Pulmonary artery endothelial cell (primary cell): ENCODE results near the gene BIRC3. TPM values are rescaled to one million over a fixed set of nuclear protein-coding genes. Genes with fewer than 3 reads are reported as not detected.

Experiments
- DNase-seq: peaks from one replicate; pipeline ENCODE4 v3.0.0-alpha.2; 2011; ENCODE audit warnings: low read depth, low spot score
- total RNA-seq: library from RNA; depleted of rRNA; stranded (reverse); fragments of >200 nt; gene quantifications from 2 replicates; pipeline ENCODE4 v1.2.3, GENCODE V29; 2014

BIRC3 gene
- 3.5 and 12.0 TPM in 2 replicates for total RNA-seq

DNA sequence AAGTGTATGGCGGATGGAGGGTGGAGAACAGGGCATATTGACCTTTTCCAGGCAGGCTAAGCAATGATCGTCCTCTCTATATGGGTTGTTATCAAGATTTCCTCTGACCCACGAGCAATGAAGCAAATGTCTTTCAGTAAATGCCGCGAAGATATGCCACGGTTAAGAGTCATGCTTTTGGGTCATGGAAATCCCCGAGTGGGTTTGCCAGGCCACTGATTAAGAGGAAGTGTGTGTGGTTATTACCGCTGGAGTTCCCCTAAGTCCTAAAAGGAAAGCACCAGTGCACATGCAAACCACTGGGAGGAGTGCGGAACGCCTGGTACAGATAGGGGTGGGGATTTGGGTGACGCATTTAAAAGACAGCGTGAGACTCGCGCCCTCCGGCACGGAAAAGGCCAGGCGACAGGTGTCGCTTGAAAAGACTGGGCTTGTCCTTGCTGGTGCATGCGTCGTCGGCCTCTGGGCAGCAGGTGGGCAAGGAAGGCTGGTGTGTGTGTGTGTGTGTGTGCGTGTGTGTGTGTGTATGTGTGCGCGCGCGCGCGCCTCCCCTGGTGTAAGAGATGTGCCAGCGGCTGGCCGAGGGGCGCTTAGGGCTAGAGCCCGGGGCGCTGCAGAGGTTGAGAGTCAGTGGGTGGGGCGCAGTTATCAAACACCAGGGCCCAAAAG is at the start of gene BIRC3:
Gene BIRC3, plus strand, starts transcription at position 386 of the 669 bp plus-strand sequence. CDS start 7,026 bp downstream, outside the sequence.
- DNase-seq: peak; percentile 72

DNA sequence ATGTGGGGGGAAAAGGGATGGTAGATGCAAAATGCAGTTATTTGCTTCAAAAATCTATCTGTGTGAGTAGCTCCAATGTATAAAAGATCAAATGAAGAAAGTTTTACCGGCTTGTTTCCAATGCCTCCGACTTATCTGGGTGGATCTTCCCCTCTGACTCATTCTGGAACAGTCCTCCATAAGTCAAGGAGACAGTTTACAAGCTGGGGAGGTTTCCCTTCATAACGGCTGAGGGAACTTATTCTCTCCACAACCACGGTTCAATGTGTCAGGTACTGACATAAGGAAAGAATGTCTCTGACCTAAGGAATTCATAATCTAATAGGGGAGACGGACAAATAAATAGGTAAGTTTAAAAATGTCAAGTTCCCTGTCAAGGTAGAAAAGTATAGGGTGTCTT is 49.7 kb upstream of the BIRC3 start:
- DNase-seq: no peak

DNA sequence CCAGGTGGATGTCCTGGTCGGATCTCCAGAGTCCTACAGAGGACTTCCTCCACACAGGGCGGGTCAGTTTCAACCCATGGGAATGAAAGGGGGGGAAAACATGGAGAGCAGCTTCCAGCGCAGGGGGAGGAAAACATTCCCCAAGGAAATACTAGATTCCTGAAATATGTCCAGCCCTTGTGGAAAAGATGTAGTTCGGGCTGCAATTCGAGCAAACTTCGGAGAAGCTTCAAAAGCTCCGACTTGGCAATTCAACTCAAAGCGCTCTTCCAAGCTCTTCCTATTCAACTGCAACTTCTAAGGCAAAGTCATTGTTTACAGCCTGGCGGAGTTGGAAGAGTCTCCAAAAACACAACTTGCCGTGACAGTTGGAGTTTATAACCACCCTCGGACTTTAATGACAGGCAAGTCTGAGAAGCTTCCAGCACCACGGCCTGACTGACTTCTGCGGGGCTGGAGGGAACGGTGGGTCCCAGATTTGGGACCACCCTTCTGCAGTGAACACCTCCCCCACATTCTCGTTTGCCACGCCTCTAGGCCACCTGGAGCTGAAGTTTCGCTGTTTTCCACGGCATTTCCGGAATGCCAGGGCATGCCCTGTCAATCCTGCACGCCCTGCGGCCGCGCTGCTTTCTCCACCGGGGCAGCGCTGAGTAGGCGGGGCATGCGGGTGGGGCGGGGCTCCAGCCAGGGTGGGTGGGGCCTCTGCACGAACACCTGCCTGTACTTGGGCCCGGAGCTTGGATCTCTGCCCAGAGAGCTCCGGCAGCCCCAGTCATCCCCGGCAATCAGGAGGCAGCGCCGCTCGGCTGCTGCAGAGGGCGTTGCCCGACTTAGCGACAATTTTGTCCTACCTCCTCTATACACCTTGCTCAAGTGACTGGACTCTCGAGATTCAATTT is 49.0 kb upstream of the BIRC3 start:
- no peak for DNase-seq

DNA sequence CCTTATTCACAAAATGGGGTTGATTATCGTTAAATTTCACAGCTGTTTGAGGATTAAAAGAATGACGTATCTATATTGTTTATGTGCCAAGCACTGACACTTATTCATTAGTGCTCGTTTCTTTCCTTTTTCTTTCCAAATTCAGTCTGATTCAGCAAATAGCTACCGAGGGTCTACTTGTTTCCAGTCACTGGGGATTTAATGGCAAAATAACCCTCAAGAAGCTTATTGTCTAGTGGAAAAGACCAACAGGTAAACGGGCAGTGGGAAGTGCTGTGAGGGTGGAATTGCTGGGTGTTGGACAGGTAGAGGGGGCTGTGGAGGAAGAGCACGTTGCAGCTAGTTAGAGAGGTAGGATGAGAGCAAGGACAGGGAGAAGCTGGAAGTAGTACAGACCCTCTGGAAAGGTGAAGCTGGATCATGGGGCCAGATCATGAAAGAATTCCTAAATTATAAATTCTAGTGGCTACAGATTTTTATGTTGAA is 48.3 kb upstream of the BIRC3 start:
- DNase-seq: no peak

DNA sequence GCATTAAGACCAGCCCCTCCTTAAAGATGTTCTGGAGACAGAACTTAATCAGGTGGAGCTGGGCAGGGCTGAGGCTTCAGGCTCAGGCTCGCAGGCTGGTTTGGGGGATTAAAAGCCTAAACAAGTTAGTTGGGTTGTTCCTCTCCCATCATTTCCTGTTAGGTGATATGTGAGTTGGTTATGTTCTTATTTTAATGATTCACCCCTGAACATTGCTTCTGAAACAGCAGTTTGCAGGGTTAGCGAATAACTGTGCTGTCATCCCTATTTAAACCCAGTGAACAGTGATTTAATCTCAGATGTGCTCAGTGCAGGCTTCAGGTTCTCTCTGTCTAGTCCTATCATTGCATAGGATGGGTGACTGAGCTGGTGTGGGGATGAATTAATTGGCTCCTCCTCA is 47.4 kb upstream of the BIRC3 start:
- no peak for DNase-seq

DNA sequence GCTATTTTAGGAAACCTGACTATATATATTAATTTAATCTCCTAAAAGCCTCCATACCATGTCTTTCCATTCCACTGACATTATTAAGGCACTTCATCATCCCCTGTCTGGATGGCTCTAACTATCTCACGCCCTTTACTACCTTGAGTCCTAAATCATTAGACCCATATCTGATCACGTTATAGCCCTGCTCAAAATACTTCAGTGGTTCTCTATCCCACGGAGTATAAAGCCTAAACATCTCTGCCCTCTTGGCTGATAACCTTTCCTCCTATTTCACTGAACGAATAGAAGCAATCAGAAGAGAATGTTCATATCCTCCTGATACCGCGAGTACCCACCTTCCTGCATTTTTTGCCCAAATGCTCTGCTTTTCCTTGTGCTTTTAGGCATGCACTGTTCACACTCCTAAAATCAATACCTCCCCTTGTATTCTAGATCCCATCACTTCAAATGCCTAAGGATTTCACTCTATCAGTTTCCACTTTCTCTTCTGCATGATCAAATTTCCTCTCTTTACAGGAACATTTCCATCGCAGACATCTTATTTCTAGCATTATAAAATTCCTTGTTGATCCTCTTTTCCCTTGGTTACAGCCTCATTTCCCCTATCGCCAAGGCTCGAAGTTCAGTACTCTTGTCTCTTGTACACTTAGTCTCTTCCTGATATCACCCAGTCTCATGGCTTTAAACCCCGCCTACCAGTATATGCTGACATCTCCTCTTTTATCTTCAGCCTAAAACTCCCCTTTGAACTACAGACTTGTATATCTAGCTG is 45.0 kb upstream of the BIRC3 start:
- no peak for DNase-seq

DNA sequence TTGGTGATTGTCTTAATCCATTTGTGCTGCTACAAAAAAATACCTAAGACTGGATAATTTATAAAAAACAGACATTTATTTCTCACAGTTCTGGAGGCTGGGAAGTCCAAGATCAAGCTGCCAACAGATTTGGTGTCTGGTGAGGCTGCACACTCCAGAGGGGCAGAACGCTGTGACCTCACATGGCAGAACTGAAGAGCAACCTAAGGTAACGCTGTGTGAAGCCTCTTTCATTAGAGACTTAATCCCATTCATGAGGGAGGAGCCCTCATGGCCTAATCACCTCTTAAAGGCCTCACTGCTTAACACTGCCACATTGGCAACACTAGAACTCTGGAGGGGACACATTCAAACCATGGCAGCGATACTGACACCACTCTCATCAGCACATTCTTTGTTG is 42.7 kb upstream of the BIRC3 start:
- no peak for DNase-seq

DNA sequence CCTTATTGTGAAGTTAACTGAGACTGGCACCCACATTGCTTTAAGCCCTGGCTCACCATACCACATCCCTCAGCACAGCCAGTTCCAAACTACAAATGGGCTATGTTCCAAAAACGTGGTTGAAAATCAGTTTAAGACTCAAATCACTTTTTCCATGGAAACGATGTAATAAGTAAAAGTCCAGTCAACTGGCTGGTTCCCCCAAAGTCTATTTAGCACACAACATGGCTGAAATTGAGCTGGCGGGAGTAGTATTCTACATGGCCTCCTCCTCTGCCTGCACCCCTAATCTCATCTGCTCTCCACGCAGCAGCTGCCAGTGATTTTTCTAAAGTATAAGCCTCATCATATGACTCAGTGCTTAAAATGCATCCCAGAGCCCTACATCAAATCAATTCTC is 40.9 kb upstream of the BIRC3 start:
- no peak for DNase-seq

DNA sequence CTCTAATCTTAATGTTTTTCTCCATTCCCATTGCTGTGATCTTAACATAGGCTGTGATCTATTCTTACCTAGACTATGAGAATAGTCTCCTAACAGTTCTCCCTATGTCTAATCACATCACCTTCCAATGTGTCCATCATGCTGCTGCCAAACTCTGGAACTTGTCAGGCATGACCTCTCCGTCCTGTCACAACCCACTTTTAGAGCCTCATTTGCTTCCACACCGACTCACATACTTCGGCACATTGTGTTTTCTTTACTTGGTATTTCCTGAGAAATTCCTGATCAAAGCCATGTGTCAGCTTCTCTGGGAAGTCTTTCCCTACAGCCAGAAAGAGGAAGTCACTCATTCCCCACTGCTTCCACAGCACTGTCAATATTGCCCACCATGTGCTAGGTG is 40.5 kb upstream of the BIRC3 start:
- DNase-seq: peak; percentile 20

DNA sequence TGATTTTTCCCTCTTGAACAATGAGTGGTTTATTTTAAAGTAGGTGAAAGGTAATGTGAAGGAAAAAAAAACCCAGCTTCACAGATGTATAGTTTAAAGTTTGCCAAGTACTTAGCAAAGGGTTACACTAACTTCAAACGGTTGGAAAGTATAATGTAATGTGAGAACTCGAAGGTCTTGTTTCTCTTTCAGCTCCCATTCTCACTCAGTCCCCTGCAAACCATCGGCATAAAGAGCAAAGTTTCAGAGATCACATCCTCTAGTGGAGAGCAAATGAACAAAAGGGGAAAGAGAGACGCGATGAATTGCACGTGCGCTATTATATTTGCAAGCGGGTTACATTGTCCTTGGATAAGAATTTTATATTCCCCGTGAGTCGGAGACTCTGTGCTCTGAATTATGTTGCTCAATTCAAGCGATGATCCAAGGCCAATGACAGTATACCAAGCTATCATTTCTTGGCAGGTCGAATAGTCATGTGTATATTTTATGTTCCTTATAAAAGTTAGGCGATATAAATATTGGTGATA is 37.6 kb upstream of the BIRC3 start:
- DNase-seq: no peak

DNA sequence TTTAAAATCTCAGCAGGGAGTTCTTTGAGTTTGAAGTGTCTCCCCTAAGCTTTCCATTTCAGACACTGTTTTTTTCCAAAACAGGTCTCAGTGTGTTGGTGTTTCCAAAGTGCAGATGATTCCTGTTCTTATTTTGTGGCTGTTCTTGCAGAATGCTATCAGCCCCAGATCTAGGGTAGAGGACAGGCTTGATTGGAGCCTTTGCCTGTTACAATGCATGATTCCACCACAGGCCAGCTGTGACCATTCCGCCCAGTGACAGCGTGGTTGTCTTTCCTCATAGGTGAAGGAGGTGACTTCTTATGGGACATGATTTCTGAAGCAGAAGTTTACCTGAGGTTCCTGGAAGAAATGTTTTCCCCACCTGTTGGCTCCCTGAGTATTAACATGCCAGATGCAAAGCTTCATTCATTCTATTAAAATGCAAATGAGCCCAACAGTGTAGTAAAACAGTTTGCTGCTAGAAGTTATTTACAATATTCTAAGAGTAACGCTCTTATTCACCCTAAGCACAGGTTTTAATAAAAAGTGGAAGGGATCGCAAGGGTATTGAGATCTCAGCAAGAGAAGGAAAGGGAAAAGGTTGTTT is 36.9 kb upstream of the BIRC3 start:
- no peak for DNase-seq

DNA sequence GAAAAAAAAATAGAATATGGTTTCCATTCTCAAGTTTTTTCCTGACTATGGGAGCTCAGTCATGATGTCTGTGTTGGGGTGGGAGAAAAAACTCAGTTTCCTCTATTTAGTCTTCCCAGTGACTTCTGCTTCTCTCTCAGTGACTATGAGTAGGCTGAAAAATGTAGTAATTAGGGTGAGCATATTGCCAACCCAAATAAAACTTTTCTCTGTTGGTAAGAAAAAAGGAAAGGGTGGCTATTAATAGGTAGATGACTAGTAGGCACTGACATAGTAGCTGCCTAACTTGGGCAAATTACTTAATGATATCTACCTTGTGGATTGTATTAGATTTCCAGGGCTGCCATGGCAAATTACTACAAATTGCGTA is 34.2 kb upstream of the BIRC3 start:
- DNase-seq: no peak

DNA sequence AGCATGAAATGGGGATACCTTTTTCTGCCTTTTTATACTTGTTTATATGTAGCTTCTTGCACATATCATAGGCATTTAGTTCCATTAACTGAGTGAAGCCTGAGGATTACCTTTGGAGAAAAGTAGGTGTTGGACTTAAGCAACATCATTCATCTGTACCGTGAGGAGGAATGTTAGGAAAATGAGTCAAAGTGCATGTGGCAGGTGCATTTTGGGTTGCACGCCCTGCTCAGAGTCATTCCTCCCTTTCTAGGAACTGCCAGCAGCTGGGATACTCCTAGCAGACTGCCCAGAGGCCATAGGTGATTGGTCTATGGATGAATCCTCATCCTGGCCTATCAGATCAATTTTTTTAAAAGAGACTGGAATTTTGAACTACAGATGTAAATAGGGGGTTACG is 33.3 kb upstream of the BIRC3 start:
- DNase-seq: no peak

DNA sequence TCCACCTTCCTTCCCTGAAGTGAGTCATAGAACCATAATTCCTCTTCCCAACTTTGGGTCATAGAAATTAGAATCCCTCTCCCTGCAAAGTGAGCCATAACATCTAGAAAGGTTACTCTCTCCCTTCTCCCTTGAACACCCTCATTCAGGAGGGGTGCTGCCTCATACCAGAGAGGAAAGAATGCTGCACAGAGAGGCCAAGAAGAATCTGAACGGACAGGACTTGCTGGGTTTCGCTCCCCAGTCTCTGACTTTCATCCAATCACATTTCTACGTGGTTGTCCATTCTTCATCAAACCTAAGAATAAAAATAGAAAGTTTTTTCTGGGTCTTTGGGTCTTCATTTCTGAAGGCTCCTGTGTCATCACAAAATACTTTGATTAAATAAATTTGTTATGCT is 31.0 kb upstream of the BIRC3 start:
- DNase-seq: no peak

DNA sequence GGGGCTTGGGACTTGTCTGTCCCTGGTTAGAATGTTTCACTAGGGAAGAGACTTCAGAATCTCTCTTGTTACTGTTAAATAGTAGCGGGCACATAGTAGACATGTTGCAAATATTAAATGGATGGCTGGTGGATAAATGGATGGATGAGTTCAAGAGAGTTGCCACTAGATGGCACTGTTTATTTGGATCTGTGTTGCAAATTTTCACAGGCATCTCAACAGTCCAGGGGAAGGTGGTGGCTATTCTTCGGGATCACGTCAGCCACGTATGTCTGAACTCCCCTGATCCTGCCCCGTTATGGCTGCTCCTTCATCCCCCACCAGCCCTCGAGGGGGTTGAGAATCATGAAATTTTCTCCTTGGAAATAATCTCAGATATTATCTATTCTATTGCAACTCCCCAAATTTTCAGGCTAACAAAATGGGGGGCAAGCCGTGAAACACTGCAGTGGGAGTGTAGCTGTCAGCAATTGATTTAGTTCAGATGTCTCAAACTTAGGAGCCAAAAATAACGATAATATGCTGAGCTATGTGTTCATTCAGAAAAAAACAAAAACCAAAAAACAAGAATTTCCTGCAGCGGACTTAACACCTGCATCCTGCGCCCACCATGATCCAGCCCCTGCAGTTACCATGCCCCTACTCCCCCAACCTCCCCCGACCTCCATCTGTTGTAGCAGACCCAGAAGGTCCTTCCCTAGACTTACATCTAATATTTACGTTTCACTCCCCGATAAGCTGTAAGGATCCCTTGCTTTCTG is 29.1 kb upstream of the BIRC3 start:
- DNase-seq: peak; percentile 43

DNA sequence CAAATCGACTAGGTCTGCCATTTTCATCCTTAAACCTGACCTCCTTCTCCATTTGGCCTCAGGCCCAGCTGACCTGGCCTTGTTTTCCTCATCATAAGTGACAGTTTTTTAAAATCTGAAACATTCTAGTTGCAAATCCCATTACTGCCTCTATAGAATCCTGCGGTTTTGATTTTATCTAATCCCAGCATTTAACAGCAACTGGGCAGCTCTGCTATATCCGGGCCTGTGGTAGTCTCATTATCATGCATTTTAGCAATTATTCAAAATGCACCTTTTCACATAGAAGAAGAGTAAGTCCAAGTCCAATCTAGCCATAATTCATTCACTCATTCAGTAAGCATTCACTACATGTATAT is 28.6 kb upstream of the BIRC3 start:
- DNase-seq: no peak

DNA sequence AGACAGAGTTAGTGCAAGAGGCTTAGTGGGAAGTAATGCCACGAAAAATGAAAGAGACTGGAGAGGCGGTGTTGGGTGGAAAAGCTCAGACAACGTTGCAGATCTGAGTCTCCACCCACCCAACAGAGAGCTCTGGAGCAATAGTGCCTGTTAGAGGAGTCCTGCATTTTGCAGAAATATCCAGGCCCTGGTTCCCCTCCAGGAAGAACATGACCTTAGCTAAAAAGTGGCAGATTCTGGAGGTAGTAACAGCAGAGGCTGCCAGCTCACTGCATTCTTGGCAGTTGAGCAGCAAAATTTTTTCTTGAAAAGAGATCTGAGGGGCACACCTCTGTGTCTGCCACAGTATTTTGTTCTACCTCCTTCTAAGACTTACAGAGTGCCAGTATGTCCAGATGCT is 27.7 kb upstream of the BIRC3 start:
- no peak for DNase-seq

DNA sequence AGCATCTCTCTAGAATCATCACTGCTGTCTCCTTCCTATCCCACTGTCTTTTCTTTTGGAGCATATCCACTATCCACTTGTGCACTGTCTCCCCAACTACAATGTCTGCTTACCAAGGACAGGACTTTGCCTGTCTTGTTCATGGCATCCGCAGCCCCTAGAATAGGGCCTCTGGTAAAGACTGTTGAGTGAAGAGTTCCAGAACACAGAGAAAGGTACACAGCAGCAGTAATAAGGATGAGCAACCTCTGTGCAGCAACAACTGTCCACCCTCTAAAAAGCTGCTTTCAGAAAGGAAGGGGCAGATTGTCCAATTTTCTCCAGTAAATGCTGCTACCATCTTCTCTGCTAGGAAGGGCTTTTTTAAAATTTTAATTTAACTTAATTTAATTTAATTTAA is 25.5 kb upstream of the BIRC3 start:
- DNase-seq: no peak

DNA sequence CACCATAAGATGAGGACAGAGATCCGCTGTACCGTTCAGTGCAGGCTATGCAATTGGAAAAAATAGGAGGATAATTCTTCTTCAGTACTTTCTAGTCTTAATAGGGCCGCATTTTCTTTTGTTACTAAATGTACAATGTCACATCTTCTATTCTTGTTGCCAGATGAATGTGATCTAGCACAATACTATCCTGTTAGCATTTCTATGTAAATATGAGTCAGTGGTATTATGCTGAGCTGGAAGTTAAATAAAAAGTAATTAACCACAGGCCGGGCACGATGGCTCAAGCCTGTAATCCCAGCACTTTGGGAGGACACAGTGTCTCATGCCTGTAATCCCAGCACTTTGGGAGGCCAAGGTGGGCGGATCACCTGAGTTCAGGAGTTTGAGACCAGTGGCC is 24.4 kb upstream of the BIRC3 start:
- DNase-seq: no peak

DNA sequence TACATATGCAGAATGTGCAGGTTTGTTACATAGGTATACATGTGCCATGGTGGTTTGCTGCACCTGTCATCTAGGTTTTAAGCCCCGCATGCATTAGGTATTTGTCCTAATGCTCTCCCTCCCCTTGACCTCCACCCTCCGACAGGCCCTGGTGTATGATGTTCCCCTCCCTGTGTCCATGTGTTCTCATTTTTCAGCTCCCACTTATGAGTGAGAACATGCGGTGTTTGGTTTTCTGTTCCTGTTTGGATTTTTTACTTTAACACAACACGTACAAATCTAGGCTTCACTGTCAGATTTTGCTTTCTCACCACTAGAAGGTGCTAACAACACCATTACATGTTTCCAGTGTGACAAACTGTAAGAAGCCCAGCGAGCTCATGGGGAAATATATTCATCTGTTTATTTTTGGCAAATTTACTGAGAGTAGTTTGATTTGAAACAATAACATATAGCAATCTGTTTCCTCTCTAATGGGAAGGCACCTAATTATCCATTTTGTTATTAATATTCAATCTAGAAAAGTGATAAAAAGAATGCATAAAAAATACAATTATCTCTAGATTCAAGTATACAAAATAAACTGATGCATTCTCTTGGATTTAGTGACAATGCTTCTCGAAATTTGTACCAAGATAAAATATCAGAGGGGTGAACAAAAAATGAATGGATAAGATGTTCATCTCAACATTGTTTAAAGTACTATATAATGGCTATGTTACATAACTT is 23.2 kb upstream of the BIRC3 start:
- DNase-seq: no peak
